HG03378 (cell line): ENCODE results near the gene OBSCN.

Experiments
- ATAC-seq: cut with Tn5 transposase; IDR thresholded peaks from one replicate; pipeline ENCODE4 v1.9.1; 2021; ENCODE audit warnings: mild to moderate bottlenecking, moderate library complexity; ENCODE audit not compliant: unreplicated experiment

The OBSCN gene

GRCh38 chr1:228316589-228317387 is 108.9 kb downstream of the OBSCN start:
- ATAC-seq: no peak

- no peak for ATAC-seq
Observed at GRCh38 chr1:228317411-228317828, 109.6 kb downstream of the OBSCN start.

GRCh38 chr1:228317891-228318810 is 110.3 kb downstream of the OBSCN start:
- no peak for ATAC-seq

DNA sequence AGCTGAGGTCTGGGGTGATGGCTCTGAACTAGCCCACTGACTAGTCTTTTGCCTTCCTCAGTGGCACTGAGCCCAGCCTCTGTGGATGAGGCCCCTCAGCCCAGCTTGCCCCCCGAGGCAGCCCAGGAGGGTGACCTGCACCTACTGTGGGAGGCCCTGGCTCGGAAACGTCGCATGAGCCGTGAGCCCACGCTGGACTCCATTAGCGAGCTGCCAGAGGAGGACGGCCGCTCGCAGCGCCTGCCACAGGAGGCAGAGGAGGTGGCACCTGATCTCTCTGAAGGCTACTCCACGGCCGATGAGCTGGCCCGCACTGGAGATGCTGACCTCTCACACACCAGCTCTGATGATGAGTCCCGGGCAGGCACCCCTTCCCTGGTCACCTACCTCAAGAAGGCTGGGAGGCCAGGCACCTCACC is 111.0 kb downstream of the OBSCN start:
- no peak for ATAC-seq

- no peak for ATAC-seq
Observed at GRCh38 chr1:228319352-228320088, 111.7 kb downstream of the OBSCN start.

DNA sequence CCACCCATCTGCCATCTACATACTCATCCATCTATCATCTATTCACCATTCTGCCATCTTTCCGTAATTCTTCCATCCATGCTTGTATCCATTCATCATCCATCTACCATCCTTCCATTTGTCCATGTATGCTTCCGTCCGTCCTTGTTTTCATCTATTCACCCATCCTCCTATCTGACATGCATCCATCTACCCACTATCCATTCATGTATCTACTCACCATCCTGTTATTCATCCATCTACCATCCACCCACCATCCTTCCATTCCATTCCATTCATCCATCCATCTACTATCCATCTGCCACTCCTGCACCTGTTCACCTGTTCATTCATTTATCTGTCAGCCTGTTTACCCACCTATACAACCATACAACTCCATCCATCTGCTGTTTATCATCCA is 112.5 kb downstream of the OBSCN start:
- ATAC-seq: no peak

DNA sequence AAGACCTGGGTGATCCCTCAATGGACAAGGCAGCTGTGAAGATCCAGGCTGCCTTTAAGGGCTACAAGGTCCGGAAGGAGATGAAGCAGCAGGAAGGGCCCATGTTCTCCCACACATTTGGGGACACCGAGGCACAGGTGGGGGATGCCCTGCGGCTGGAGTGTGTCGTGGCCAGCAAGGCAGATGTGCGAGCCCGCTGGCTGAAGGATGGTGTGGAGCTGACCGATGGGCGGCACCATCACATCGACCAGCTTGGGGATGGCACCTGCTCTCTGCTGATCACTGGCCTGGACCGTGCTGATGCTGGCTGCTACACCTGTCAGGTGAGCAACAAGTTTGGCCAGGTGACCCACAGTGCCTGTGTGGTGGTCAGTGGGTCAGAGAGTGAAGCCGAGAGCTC is 113.6 kb downstream of the OBSCN start:
- no peak for ATAC-seq

- ATAC-seq: no peak
Observed at GRCh38 chr1:228321895-228322294, 114.1 kb downstream of the OBSCN start.

- no peak for ATAC-seq
Observed at GRCh38 chr1:228323401-228323800, 115.6 kb downstream of the OBSCN start.

DNA sequence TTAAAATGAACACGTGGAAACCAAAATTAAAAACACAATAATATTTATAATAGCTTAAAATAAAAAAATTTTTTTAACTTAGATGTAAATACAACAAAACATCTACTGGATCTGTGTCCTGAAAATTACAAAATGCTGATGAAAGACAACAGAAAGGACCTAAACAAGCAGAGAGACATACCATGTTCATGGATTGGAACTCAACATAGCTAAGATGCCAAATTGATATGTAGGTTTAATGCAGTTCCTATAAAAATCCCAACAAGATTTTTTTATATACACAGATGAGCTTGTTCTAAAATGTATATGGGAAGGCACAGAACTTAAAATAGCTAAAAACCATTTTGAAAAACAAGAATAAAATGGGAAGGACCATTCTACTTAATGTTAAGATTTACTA is 117.4 kb downstream of the OBSCN start:
- no peak for ATAC-seq

GRCh38 chr1:228329887-228330286 is 122.0 kb downstream of the OBSCN start:
- no peak for ATAC-seq

DNA sequence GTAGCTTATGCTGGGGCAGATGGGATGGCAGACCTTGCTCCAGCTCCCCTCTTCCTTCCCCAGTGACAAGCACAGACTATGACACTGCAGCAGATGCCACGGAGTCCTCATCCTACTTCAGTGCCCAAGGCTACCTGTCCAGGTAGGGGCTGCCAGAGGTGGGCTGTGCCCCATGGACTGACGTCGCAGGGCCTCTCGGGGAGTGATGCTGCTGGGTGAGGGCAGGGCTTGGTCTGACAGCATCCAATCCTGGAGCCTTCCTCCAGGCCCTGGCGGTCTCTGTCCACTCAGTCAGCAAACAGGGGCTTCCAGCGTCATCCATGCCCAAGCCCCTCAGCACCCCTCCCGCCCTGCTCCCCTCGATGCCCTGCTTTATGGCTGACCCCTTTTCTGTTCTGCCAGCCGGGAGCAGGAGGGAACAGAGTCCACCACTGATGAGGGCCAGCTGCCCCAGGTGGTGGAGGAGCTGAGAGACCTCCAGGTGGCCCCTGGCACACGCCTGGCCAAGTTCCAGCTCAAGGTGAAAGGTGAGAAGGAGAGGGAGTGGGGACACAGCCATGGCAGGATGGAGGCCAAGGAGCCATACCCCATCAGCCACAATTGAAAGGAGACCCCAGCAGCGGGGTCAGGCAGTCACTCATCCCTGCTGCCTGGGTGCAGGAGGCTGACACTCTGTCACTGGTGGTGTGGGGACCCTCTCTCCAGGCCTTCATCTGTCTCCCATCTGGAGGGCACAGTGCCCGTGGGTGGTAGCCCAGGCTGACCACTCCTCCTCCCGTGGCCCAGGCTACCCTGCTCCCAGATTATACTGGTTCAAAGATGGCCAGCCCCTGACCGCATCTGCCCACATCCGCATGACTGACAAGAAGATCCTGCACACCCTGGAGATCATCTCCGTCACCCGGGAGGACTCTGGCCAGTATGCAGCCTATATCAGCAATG is 125.2 kb downstream of the OBSCN start:
- no peak for ATAC-seq

DNA sequence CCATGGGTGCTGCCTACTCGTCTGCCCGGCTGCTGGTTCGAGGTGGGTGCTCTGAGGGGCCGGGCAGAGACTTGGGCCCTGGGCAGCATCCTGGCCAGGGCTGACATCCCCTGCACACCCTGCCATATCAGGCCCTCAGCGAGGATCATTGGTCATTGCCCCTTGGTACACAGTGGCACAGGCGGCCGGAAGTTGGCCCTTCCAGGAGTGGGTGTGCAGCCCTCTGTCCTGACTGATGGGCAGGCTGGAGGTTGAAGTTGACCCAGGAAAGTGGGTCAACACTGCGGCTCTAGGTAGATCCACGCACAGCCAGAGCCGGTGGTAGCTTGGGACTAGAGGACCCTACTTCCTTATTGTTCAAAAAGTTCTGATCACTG is 125.9 kb downstream of the OBSCN start:
- no peak for ATAC-seq

- no peak for ATAC-seq
Observed at GRCh38 chr1:228334226-228334935, 126.5 kb downstream of the OBSCN start.

DNA sequence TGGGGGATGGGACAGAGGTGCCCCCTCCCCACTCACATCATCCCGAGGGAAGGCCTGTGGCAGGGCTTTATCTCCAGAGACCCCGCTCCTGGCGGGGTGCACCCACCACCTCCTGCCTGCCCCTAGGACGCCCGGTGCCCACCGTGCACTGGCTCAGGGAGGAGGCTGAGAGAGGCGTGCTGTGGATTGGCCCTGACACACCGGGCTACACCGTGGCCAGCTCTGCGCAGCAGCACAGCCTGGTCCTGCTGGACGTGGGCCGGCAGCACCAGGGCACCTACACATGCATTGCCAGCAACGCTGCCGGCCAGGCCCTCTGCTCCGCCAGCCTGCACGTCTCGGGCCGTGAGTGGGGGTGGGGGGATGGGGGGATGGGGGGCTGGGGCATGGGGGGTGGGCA is 127.1 kb downstream of the OBSCN start:
- ATAC-seq: no peak

GRCh38 chr1:228335406-228336307 is 127.8 kb downstream of the OBSCN start:
- no peak for ATAC-seq

- ATAC-seq: no peak
Observed at GRCh38 chr1:228336308-228337030, 128.6 kb downstream of the OBSCN start.

DNA sequence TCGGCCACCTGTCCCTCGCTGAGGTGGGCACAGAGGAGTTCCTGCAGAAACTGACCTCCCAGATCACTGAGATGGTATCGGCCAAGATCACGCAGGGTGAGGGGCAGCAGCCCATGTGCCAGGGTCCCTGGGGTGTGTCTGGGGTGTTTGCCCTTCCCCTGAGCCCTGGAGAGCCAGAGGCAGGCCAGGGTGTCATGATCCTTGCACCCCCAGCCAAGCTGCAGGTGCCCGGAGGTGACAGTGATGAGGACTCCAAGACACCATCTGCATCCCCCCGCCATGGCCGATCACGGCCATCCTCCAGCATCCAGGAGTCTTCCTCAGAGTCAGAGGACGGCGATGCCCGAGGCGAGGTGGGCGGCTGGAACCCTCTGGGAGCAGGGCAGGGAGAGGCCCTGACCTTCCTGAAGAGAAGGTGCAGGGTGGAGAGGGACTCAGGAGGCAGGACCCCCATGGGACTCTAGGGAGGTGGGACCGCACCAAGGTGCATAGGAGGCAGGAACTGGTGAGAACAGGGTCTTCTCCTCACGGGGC is 129.3 kb downstream of the OBSCN start:
- no peak for ATAC-seq
